Measurements from ENCODE around the gene PDE7B.

Gene PDE7B

GRCh38 chr6:135910790-135911618 lies 59.5 kb downstream of the PDE7B start:
- Histone ChIP-seq H3K36me3 (ENCODE audit: control insufficient read depth in 1 of 2, insufficient read depth in 2 of 2, low read length in 2 of 2) (no peaks in the 10 kb centered on the region), H3K9me3 (ENCODE audit: control insufficient read depth in 1 of 2, low read length in 2 of 2) (no peaks in the 10 kb centered on the region), H3K27ac (ENCODE audit: low read length) (no peak overlapping the region), H3K4me3 (ENCODE audit: low read depth in 1 of 2, low read length in 2 of 2) (no peak overlapping the region), H3K4me1 (ENCODE audit: control insufficient read depth in 1 of 2, insufficient read depth in 2 of 2, low read length in 2 of 2) (no peaks in the 10 kb centered on the region), H3K27me3 (ENCODE audit: low read depth, low read length) (no peaks in the 10 kb centered on the region)

- Histone ChIP-seq H3K36me3 (ENCODE audit: control insufficient read depth in 1 of 2, insufficient read depth in 2 of 2, low read length in 2 of 2) (no peaks in the 10 kb centered on the region), H3K9me3 (ENCODE audit: control insufficient read depth in 1 of 2, low read length in 2 of 2) (no peaks in the 10 kb centered on the region), H3K4me3 (ENCODE audit: low read depth in 1 of 2, low read length in 2 of 2) (no peak overlapping the region), H3K27me3 (ENCODE audit: low read depth, low read length) (no peaks in the 10 kb centered on the region), H3K4me1 (ENCODE audit: control insufficient read depth in 1 of 2, insufficient read depth in 2 of 2, low read length in 2 of 2) (no peaks in the 10 kb centered on the region), H3K27ac (ENCODE audit: low read length) (no peak overlapping the region)
Measured at GRCh38 chr6:135913785-135914184, 62.3 kb downstream of the PDE7B start.

- Histone ChIP-seq H3K27ac (ENCODE audit: low read length) (no peak overlapping the region), H3K27me3 (ENCODE audit: low read depth, low read length) (no peaks in the 10 kb centered on the region), H3K4me1 (ENCODE audit: control insufficient read depth in 1 of 2, insufficient read depth in 2 of 2, low read length in 2 of 2) (peaks cover 4 to 16% of the 10 kb centered on the region in 2 donors)
Measured at GRCh38 chr6:135919026-135919425, 67.5 kb downstream of the PDE7B start.

GRCh38 chr6:135920689-135921088 lies 69.2 kb downstream of the PDE7B start:
- H3K4me3 ChIP-seq (ENCODE audit: low read depth in 1 of 2, low read length in 2 of 2) = no peak overlapping the region
- peaks cover 4 to 16% of the 10 kb centered on the region in 2 donors for H3K4me1 ChIP-seq (ENCODE audit: control insufficient read depth in 1 of 2, insufficient read depth in 2 of 2, low read length in 2 of 2)
- H3K27me3 ChIP-seq (ENCODE audit: low read depth, low read length) = no peaks in the 10 kb centered on the region
- H3K36me3 ChIP-seq (ENCODE audit: control insufficient read depth in 1 of 2, insufficient read depth in 2 of 2, low read length in 2 of 2) = no peaks in the 10 kb centered on the region
- no peak overlapping the region for H3K27ac ChIP-seq (ENCODE audit: low read length)
- no peaks in the 10 kb centered on the region for H3K9me3 ChIP-seq (ENCODE audit: control insufficient read depth in 1 of 2, low read length in 2 of 2)

More at GRCh38 chr6:135919026-135919425, 67.5 kb downstream of the PDE7B start:
- Histone ChIP-seq H3K9me3 (ENCODE audit: control insufficient read depth in 1 of 2, low read length in 2 of 2) (no peaks in the 10 kb centered on the region), H3K36me3 (ENCODE audit: control insufficient read depth in 1 of 2, insufficient read depth in 2 of 2, low read length in 2 of 2) (no peaks in the 10 kb centered on the region), H3K4me3 (ENCODE audit: low read depth in 1 of 2, low read length in 2 of 2) (no peak overlapping the region)

GRCh38 chr6:135921188-135921587 lies 69.7 kb downstream of the PDE7B start:
- Histone ChIP-seq H3K9me3 (ENCODE audit: control insufficient read depth in 1 of 2, low read length in 2 of 2) (no peaks in the 10 kb centered on the region), H3K36me3 (ENCODE audit: control insufficient read depth in 1 of 2, insufficient read depth in 2 of 2, low read length in 2 of 2) (no peaks in the 10 kb centered on the region), H3K27ac (ENCODE audit: low read length) (no peak overlapping the region), H3K4me3 (ENCODE audit: low read depth in 1 of 2, low read length in 2 of 2) (no peak overlapping the region), H3K4me1 (ENCODE audit: control insufficient read depth in 1 of 2, insufficient read depth in 2 of 2, low read length in 2 of 2) (peaks cover 4 to 16% of the 10 kb centered on the region in 2 donors), H3K27me3 (ENCODE audit: low read depth, low read length) (no peaks in the 10 kb centered on the region)

GRCh38 chr6:135922174-135922573 lies 70.7 kb downstream of the PDE7B start:
- Histone ChIP-seq H3K9me3 (ENCODE audit: control insufficient read depth in 1 of 2, low read length in 2 of 2) (no peaks in the 10 kb centered on the region), H3K4me1 (ENCODE audit: control insufficient read depth in 1 of 2, insufficient read depth in 2 of 2, low read length in 2 of 2) (peaks cover 4 to 16% of the 10 kb centered on the region in 2 donors), H3K4me3 (ENCODE audit: low read depth in 1 of 2, low read length in 2 of 2) (no peak overlapping the region), H3K36me3 (ENCODE audit: control insufficient read depth in 1 of 2, insufficient read depth in 2 of 2, low read length in 2 of 2) (no peaks in the 10 kb centered on the region), H3K27ac (ENCODE audit: low read length) (peak overlapping the region; percentile 10), H3K27me3 (ENCODE audit: low read depth, low read length) (no peaks in the 10 kb centered on the region)

GRCh38 chr6:135922746-135923145 lies 71.2 kb downstream of the PDE7B start:
- Histone ChIP-seq H3K36me3 (ENCODE audit: control insufficient read depth in 1 of 2, insufficient read depth in 2 of 2, low read length in 2 of 2) (no peaks in the 10 kb centered on the region), H3K9me3 (ENCODE audit: control insufficient read depth in 1 of 2, low read length in 2 of 2) (no peaks in the 10 kb centered on the region), H3K27ac (ENCODE audit: low read length) (no peak overlapping the region), H3K4me3 (ENCODE audit: low read depth in 1 of 2, low read length in 2 of 2) (no peak overlapping the region), H3K27me3 (ENCODE audit: low read depth, low read length) (no peaks in the 10 kb centered on the region), H3K4me1 (ENCODE audit: control insufficient read depth in 1 of 2, insufficient read depth in 2 of 2, low read length in 2 of 2) (peaks cover 4 to 16% of the 10 kb centered on the region in 2 donors)

- H3K36me3 ChIP-seq (ENCODE audit: control insufficient read depth in 1 of 2, insufficient read depth in 2 of 2, low read length in 2 of 2) = peaks cover 0 to 4% of the 10 kb centered on the region in 2 donors
- no peak overlapping the region for H3K27ac ChIP-seq (ENCODE audit: low read length)
- H3K4me3 ChIP-seq (ENCODE audit: low read depth in 1 of 2, low read length in 2 of 2) = no peak overlapping the region
- no peaks in the 10 kb centered on the region for H3K27me3 ChIP-seq (ENCODE audit: low read depth, low read length)
- H3K9me3 ChIP-seq (ENCODE audit: control insufficient read depth in 1 of 2, low read length in 2 of 2) = no peaks in the 10 kb centered on the region
- H3K4me1 ChIP-seq (ENCODE audit: control insufficient read depth in 1 of 2, insufficient read depth in 2 of 2, low read length in 2 of 2) = no peaks in the 10 kb centered on the region
Measured at GRCh38 chr6:135932651-135933050, 81.2 kb downstream of the PDE7B start.

GRCh38 chr6:135935941-135936601 lies 84.6 kb downstream of the PDE7B start:
- Histone ChIP-seq H3K36me3 (ENCODE audit: control insufficient read depth in 1 of 2, insufficient read depth in 2 of 2, low read length in 2 of 2) (peaks cover 0 to 4% of the 10 kb centered on the region in 2 donors), H3K27ac (ENCODE audit: low read length) (no peak overlapping the region), H3K4me1 (ENCODE audit: control insufficient read depth in 1 of 2, insufficient read depth in 2 of 2, low read length in 2 of 2) (peaks cover 0 to 4% of the 10 kb centered on the region in 2 donors), H3K4me3 (ENCODE audit: low read depth in 1 of 2, low read length in 2 of 2) (no peak overlapping the region), H3K27me3 (ENCODE audit: low read depth, low read length) (no peaks in the 10 kb centered on the region), H3K9me3 (ENCODE audit: control insufficient read depth in 1 of 2, low read length in 2 of 2) (no peaks in the 10 kb centered on the region)

GRCh38 chr6:135936606-135937005 lies 85.1 kb downstream of the PDE7B start:
- Histone ChIP-seq H3K27me3 (ENCODE audit: low read depth, low read length) (no peaks in the 10 kb centered on the region), H3K9me3 (ENCODE audit: control insufficient read depth in 1 of 2, low read length in 2 of 2) (no peaks in the 10 kb centered on the region), H3K27ac (ENCODE audit: low read length) (no peak overlapping the region), H3K4me1 (ENCODE audit: control insufficient read depth in 1 of 2, insufficient read depth in 2 of 2, low read length in 2 of 2) (peaks cover 0 to 4% of the 10 kb centered on the region in 2 donors), H3K36me3 (ENCODE audit: control insufficient read depth in 1 of 2, insufficient read depth in 2 of 2, low read length in 2 of 2) (peaks cover 0 to 4% of the 10 kb centered on the region in 2 donors), H3K4me3 (ENCODE audit: low read depth in 1 of 2, low read length in 2 of 2) (no peak overlapping the region)

- Histone ChIP-seq H3K27ac (ENCODE audit: low read length) (no peak overlapping the region), H3K36me3 (ENCODE audit: control insufficient read depth in 1 of 2, insufficient read depth in 2 of 2, low read length in 2 of 2) (peaks cover 0 to 4% of the 10 kb centered on the region in 2 donors), H3K4me1 (ENCODE audit: control insufficient read depth in 1 of 2, insufficient read depth in 2 of 2, low read length in 2 of 2) (peaks cover 0 to 4% of the 10 kb centered on the region in 2 donors), H3K27me3 (ENCODE audit: low read depth, low read length) (no peaks in the 10 kb centered on the region), H3K4me3 (ENCODE audit: low read depth in 1 of 2, low read length in 2 of 2) (no peak overlapping the region), H3K9me3 (ENCODE audit: control insufficient read depth in 1 of 2, low read length in 2 of 2) (no peaks in the 10 kb centered on the region)
Measured at GRCh38 chr6:135937106-135937505, 85.6 kb downstream of the PDE7B start.
